ENCODE data around the gene PRDM2. TPM values are rescaled to one million over a fixed set of nuclear protein-coding genes. Genes with fewer than 3 reads are reported as not detected.

The PRDM2 gene
- total RNA-seq, 1 donor from 2014 or later = 44.3 TPM

- H3K4me3 Mint-ChIP-seq (ENCODE audit: low read depth) = no peak overlapping the region
- no peaks in the 10 kb centered on the region for H3K27me3 Mint-ChIP-seq
- DNase-seq (ENCODE audit: low spot score, unreplicated experiment) = no peak
- no peak overlapping the region for H3K27ac Mint-ChIP-seq
- H3K9me3 Mint-ChIP-seq (ENCODE audit: low read depth) = no peaks in the 10 kb centered on the region
- H3K36me3 Mint-ChIP-seq (ENCODE audit: insufficient read depth) = peaks cover 7% of the 10 kb centered on the region
- TF ChIP-seq, protein P1, sequence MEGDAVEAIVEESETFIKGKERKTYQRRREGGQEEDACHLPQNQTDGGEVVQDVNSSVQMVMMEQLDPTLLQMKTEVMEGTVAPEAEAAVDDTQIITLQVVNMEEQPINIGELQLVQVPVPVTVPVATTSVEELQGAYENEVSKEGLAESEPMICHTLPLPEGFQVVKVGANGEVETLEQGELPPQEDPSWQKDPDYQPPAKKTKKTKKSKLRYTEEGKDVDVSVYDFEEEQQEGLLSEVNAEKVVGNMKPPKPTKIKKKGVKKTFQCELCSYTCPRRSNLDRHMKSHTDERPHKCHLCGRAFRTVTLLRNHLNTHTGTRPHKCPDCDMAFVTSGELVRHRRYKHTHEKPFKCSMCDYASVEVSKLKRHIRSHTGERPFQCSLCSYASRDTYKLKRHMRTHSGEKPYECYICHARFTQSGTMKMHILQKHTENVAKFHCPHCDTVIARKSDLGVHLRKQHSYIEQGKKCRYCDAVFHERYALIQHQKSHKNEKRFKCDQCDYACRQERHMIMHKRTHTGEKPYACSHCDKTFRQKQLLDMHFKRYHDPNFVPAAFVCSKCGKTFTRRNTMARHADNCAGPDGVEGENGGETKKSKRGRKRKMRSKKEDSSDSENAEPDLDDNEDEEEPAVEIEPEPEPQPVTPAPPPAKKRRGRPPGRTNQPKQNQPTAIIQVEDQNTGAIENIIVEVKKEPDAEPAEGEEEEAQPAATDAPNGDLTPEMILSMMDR (IDR thresholded peaks at IDR 0.05; ENCODE audit: unreplicated experiment) = no peak
- peaks cover 16% of the 10 kb centered on the region for H3K4me1 Mint-ChIP-seq (ENCODE audit: low read depth)
Measured at GRCh38 chr1:13733711-13734110, 33.7 kb downstream of the PRDM2 start.

DNA sequence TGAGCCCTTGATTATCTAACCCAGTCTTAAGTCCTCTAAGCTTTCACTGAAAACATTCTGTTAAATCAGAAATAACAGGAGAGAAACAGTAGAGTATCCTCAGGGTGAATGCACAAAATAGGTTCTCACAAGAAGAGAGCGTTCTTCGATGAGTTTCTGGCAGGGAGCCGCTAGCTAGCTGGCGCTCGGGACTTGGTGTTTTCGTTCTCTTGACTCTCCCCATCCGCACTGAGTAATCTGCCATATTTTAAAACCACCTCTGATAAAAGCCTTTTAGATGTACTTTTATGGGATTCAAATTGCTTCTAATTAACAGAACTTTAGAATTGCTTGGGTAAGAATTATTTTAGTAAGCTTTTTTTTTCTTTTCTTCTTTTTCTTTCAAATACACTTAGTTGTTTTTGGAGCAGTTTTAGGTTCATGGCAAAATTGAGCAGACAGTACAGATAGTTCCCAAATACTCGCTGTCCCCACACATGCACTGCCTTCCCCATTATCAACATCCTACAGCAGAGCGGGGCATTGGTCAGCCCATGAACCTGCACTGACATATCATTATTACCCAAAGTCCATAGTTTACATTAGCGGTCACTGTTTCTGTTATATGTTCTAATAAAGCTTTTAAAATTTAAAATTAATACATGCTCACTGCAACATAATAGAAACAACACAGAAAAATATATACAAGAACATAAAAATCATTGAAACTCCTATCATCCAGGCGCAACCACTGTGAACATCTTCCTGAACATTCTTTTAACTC, 35.4 kb downstream of the PRDM2 start:
- peaks cover 7% of the 10 kb centered on the region for H3K36me3 Mint-ChIP-seq (ENCODE audit: insufficient read depth)
- no peaks in the 10 kb centered on the region for H3K27me3 Mint-ChIP-seq
- no peak for DNase-seq (ENCODE audit: low spot score, unreplicated experiment)
- peaks cover 3% of the 10 kb centered on the region for H3K4me1 Mint-ChIP-seq (ENCODE audit: low read depth)
- no peak overlapping the region for H3K4me3 Mint-ChIP-seq (ENCODE audit: low read depth)
- TF ChIP-seq, protein P1 (IDR thresholded peaks at IDR 0.05; ENCODE audit: unreplicated experiment) = no peak
- H3K27ac Mint-ChIP-seq = no peak overlapping the region
- no peaks in the 10 kb centered on the region for H3K9me3 Mint-ChIP-seq (ENCODE audit: low read depth)

DNA sequence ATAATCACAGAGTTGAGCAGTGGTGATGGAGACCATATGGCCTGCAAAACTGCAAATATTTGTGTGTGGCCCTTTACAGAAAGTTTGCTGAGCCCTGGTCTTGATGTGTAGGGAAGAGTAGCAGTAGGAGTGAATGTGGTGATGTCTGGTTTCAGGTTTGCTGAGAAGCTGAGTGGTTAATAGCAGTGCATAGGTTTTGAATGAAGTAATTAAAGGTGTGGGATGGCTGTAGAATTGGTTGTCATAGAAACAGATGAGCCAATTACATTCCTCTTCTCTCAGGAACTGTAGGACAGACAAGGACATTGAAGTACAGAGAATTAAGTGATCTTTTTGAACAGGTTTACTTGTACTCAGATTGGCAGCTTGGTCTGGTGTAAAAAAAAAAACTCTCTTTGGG, 37.4 kb downstream of the PRDM2 start:
- Mint-ChIP-seq H3K4me1 (ENCODE audit: low read depth) (peaks cover 2% of the 10 kb centered on the region), H3K36me3 (ENCODE audit: insufficient read depth) (peaks cover 3% of the 10 kb centered on the region)

DNA sequence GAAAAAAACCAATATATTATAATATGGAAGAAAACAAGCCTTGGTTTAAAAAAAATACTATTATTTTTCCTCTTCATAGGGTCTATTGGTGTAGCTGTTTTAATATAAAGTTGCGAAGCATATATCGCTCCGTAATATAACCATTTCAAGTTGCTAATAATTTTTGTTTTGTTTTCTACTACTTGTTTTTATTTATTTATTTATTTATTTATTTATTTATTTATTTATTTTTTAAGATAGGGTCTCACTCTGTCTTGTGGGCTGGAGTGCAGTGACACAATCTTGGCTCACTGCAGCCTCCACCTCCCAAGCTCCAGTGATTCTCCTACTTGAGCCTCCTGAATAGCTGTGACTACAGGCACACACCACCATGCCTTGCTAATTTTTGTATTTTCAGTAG, 46.4 kb downstream of the PRDM2 start:
- Mint-ChIP-seq H3K4me3 (ENCODE audit: low read depth) (no peak overlapping the region), H3K4me1 (ENCODE audit: low read depth) (peaks cover 18% of the 10 kb centered on the region), H3K27me3 (no peaks in the 10 kb centered on the region), H3K27ac (no peak overlapping the region), H3K9me3 (ENCODE audit: low read depth) (no peaks in the 10 kb centered on the region), H3K36me3 (ENCODE audit: insufficient read depth) (peaks cover 2% of the 10 kb centered on the region)
- no peak for DNase-seq (ENCODE audit: low spot score, unreplicated experiment)
- TF ChIP-seq, protein P1 (IDR thresholded peaks at IDR 0.05; ENCODE audit: unreplicated experiment) = no peak

More for the DNA sequence above, 37.4 kb downstream of the PRDM2 start:
- no peak for DNase-seq (ENCODE audit: low spot score, unreplicated experiment)
- H3K9me3 Mint-ChIP-seq (ENCODE audit: low read depth) = no peaks in the 10 kb centered on the region
- H3K27ac Mint-ChIP-seq = no peak overlapping the region
- no peak overlapping the region for H3K4me3 Mint-ChIP-seq (ENCODE audit: low read depth)
- TF ChIP-seq, protein P1 (IDR thresholded peaks at IDR 0.05; ENCODE audit: unreplicated experiment) = no peak
- no peaks in the 10 kb centered on the region for H3K27me3 Mint-ChIP-seq

- H3K27me3 Mint-ChIP-seq = no peaks in the 10 kb centered on the region
- TF ChIP-seq, protein P1 (IDR thresholded peaks at IDR 0.05; ENCODE audit: unreplicated experiment) = peak; percentile 36
- H3K4me1 Mint-ChIP-seq (ENCODE audit: low read depth) = peaks cover 22% of the 10 kb centered on the region
- H3K9me3 Mint-ChIP-seq (ENCODE audit: low read depth) = no peaks in the 10 kb centered on the region
- H3K27ac Mint-ChIP-seq = peak overlapping the region; percentile 95
- DNase-seq (ENCODE audit: low spot score, unreplicated experiment) = peak; percentile 90
- H3K4me3 Mint-ChIP-seq (ENCODE audit: low read depth) = peak overlapping the region; percentile 84
- peaks cover 7% of the 10 kb centered on the region for H3K36me3 Mint-ChIP-seq (ENCODE audit: insufficient read depth)
Measured at GRCh38 chr1:13748610-13749505, 48.9 kb downstream of the PRDM2 start.
